ENCODE data around the gene RERE.

The RERE gene

DNA sequence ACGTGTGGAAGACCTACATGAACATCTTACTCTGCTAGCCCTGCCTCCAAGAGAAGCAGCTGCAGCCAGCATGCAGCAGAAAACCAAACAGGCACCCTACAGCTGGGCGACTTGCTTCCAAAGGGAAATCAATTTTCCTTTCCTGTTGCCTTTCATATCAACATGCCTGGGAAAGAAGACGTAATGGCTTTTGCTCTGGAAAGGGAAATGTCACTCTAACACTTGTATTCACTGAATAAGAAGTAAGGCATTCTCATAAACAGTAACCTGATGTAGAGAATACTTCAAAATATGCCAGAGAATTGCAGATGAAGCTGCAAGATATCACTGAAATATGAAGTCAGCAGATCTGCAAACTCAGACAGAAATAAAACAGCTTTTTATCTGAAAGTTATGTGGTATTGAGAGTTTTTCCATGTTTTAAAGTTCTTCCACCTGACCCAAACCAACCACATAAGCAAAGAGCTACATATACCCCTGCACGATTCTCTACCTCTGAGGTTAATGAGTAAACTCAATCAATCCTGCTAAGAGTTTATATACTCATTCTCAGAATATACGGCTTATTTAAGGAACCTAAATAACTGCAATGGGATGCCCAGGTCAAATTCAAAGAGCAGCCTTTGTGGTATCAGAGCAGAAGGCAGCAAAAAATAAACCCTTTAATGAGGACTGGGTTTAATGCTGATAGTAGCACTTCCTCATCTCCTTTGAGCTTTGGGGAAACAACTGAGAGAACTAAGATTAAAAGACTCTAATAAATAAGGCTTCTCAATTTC is 150.9 kb downstream of the RERE start:
- DNase-seq (ENCODE audit: low read depth, low spot score), result no peak

DNA sequence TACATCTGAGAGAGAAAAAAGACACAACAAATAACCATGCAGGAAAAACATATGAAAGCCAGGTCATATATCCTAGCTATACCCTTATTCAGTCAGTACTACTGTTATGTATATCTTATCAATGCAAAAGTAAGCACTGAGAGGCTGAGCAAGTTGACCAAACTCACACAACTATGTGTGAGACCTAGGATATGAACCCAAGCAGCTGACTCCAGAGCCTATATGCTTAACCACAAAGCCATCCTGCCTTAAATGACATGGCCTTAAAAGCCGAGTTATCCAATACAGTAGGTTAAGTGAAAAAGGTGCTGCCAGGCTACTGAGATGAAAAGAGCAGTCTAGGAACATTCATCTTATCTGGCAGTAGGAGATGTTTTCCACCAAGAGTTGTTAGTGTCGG is 151.6 kb downstream of the RERE start:
- no peak for DNase-seq (ENCODE audit: low read depth, low spot score)

DNA sequence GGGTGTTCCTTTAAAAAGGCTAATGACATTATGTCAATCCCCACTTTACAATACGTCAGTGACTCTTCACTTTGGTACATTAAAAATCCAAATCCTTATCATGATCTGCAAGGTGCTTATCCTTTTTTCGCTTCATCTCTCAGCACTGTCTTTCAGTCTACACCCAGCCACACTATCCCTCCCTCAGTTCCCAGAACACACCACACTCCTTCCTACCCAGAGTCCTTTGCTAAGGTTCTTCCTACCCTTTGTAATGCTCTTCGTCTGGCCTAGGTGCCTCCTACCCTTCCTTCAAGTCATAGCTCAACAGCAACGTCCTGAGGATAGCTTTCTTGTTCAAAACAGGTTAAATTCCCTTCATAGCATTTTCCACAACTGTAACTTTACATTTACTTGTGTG is 152.6 kb downstream of the RERE start:
- DNase-seq (ENCODE audit: low read depth, low spot score), result no peak

DNA sequence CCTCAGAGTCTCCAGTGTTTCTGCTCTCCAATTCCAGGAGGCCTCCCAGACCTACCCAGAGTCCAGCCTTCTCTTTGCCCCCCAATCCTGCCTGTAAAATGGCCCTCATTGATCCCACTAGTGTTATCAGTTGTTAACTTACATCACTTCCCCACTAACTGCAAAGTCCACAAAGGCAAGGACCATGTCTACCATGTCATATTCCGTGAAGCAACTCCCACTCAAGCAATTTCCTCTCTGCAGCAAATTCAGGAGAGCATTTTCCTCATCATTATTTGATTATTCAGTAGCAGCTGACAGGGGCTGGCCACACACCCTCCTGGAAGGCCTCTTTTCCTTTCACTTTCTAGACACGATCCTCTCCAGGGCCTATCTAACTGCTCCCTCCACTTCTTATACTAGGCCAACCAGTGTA is 153.5 kb downstream of the RERE start:
- no peak for DNase-seq (ENCODE audit: low read depth, low spot score)

DNA sequence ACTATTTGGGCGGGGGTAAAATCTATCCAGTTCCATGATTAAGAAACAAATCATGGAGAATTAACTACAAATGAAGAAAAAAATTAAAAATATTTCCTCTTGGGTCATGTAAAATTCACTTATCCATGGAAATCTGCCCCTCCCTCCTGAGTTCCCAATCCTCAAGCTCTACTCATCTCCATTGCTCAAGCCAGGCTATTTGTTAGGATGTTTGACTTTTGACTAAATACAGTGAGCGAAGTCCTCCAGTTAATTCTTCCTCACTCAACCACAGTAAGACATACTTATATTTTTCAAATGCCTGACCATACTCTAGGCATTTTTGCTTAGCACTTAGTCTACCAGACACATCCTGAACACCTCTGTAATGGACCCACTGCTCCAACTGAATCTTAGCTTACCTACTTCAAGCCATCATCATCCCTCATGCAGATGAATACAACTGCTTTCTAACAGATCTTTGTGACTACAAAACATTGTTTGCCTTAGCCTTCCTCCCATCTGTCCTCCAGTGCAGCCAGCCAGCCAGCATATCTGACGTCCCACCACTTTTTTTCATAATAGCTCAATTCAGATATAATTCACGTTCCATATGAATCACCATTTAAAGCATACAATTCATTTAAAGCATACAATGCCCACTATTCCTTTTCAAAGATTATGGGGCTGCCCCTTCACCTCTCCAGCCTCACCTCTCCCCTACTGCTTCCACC is 154.2 kb downstream of the RERE start:
- no peak for DNase-seq (ENCODE audit: low read depth, low spot score)

DNA sequence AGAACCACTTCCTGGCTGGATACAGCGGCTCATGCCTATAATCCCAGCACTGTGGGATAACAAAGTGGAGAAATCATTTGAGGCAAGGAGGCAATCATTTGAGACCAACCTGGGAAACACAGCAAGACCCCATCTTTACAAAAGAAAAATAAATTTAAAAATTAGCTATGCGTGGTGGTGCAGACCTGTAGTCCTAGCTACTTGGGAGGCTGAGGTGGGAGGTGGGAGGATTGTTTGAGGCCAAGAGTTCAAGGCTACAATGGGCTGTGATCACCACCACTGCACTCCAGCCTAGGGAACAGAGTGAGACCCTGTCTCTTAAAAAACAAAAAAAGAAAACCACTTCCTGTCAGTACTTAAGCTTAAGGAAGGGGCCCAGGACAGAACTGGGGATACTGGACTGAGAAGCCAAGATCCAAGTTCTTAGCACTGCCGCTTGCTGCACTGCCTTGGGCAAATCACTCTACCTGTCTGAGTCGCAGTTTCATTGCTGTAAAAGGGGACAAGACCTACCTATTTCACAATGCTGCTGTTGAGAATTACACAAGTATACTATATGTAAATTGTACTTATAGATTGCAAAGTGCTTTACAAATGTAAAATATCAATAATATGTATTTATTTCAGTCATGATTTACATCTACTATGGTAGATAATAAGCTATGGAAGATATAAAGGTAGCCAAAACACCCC is 154.9 kb downstream of the RERE start:
- no peak for DNase-seq (ENCODE audit: low read depth, low spot score)

DNA sequence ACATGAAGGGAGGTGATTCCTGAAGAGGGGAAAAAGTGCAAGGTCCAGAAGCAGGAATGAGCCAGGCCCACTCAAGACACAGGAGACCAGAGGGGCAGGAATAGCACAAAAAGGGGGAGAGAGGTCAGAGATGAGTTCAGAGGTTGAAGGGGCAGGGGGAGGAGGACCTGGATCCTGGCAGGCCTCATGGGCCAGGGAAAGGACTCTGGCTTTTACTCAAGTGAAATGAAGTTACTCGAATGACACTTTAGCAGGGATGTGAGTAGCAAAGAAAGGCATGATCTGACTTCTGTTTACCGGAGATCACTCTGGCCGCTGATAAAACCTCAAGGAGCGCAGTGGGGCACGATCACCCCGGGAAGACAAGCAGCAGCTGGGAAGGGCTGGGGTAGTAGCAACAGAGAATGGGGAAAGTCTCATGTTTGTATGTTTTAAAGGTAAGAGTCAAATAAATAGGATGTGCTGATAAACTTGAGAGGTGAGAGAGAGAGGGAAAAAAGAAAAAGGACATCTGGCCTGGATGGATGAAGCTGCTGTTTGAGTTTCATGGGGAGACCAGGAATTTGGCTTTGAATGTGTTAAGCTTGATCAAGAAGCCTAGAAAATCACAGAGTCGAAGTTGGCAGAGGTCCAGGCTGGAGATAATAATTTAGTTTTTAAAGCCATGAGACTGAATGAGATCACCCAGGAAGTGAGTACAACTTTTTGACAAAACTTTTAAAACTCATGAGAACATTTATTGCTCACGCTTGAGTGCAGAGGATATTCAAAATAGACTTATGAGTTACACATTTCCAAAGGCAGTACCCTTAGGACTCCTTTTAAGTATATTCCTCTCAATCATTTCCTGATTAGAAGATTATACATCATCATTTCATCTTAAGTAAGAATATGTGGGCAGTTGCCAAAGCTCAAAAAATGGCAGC is 156.0 kb downstream of the RERE start:
- no peak for DNase-seq (ENCODE audit: low read depth, low spot score)

DNA sequence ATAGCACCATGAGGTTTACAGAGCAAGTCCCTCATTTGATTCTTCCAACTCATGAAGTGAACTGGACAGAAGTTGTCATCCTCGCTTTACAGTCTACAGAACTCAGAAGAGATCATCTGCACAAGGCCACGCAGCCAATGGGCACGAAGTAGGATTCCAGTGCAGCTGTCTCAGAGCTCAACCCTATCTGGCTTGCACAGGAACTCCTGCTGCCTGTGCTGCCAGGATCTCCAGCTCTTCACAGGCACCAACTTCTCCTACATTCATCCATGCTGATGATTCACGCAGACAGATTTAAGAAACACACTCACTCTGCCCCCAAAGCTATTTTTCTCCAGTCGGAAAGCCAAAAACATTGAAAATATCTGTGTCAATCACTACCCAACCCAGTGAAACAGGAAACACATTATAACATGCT is 157.0 kb downstream of the RERE start:
- no peak for DNase-seq (ENCODE audit: low read depth, low spot score)

DNA sequence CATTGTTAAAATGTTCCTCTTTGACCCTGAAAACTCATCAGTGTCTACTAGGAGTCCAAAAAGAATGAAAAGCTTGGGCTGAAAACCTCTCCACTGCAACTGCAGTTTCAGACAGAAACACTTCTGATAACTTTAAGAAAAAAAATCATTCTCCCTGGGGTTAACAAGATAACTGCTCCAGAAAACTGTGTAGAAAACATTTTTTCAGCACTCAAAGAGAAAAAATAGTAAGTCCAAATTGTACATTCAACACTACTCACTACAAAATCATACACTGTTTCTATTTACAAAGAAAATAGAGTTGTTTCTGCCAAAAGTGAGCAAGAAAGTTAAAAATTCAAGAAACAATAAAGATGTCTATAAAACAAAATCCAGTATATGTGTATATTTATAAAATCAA is 157.8 kb downstream of the RERE start:
- DNase-seq (ENCODE audit: low read depth, low spot score), result no peak

DNA sequence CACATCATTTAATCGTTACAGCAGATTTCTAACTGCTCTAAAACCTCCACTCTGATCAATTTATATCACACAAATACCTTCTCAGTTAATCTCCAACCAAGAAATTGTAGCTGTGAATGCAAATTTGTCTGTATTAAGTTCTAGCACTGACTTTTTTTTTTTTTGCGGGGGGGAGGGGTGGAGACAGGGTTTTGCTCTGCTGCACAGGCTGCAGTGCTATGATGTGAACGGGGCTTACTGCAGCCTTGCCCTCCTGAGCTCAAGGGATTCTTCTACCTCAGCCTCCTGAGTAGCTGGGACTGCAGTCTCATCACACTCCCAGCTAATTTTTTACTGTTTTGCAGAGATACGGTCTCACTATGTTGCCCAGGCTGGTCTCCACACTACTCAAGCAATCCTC is 163.6 kb downstream of the RERE start:
- no peak for DNase-seq (ENCODE audit: low read depth, low spot score)

DNA sequence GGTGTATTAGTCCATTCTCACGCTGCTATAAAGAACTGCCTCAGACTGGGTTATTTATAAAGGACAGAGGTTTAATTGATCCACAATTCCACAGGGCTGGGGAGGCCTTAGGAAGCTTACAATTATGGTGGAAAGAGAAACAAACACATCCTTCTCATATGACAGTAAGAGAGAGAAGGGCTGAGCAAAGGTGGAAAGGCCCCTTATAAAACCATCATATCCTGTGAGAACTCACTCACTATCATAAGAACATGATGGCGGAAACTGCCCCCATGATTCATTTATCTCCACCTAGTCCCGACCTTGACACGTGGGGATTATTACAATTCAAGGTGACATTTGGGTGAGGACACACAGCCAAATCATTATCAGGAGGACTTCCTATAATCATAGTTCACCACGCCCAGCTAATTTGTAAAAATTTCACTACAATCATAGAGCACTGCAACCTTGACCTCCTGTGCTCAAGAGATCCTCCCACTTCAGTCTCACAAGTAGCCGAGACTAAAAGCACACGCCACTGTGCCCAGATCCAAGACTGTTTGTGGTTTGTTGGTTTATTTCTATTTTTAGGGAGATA is 164.9 kb downstream of the RERE start:
- DNase-seq (ENCODE audit: low read depth, low spot score), result no peak

DNA sequence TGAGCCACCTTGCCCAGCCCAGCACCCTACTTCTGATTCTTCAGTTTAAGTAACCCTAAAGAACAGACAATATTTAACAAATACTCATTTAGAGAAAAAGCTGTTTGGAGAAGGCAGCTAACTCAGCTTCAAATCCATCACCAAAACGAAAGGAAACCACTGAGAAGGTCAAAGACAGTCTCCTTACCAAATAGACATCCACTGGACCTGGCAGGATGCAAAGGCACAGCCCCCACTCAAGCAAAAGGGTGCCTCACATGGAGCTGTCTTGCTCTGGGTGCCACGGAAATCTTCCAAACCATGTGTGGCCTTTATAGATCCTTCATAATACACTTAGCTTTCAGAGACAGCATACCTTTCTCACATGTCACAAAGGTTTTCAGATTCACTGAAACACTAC is 165.5 kb downstream of the RERE start:
- DNase-seq (ENCODE audit: low read depth, low spot score), result no peak

DNA sequence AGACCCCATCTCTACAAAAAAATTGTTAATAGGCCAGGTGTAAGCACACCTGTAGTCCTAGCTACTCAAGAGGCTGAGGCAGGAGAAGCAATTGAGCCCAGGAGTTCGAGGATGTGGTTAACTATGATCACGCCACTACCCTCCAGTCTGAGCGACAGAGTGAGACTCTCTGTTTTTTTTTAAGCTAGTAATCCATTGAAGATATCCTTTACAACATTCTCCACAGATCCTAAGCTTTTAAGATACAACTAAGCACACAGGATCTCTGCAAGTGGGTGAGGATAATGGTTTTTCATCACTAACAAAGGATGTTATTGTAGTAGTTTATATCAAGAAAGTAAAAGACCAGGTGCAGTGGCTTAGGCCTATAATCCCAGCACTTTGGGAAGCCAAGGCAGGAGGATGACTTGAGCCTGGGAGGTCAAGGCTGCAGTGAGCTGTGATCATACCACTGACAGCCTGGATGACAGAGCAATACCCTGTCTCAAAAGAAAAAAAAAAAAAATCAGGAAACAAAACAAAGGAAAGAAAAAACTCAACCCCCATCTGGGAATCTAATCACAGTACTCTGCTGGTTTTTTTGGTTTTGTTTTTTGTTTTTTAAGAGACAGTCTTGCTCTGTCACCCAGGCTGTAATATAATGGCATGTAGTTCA is 166.1 kb downstream of the RERE start:
- DNase-seq (ENCODE audit: low read depth, low spot score), result no peak

DNA sequence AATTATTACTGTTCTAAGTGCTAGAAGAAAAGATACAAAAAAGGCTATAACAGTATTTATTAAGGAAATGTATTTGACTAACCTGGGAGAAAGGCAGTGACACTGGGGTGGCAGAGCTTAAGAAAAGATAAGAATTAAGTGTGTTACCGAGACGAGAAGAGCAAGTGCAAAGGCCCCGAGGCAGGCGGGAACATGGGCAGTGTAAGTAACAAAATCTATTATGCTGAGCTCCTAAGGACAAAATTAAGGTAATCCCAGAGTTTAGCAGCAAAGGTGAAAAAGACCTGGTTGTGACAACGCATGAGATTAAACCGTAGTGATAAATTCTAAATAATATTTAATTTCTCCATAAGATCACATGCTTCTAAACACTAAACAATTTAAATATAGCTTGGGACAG is 167.6 kb downstream of the RERE start:
- no peak for DNase-seq (ENCODE audit: low read depth, low spot score)

DNA sequence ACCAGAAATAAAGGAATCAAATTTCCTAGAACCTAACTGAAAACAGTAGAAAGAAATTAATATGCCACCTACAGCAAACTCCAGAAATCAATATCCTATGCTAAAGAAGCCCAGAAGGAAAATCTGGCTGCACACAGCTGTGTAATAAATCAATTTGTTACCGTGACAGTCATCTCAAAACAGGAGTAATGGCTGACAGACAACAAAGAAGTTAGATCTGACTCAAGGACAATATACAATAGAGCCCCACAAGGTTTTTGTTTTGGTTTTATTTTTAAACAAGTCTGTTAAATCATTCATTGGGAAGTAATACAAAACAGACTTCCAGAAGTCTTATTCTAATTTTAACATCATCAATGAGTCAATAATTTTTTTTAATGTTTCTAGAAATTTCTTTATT is 168.4 kb downstream of the RERE start:
- DNase-seq (ENCODE audit: low read depth, low spot score), result no peak

DNA sequence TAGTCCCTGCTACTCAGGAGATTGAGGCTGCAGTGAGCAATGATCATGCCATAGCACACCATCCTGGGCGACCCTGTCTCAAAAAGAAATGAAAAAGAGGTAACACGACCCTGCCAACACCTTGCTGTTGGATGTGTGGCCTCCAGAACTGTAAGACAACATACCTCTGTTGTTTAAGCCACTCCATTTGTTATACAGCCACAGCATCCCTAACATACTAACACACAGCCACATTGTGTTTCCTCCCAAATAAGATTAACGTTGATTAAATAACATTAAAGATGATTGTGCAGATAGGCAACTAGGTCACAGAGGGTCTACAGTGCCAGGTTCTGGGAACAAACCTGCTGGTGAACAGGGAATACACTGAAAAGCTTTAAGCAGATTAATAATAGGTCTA is 170.4 kb downstream of the RERE start:
- no peak for DNase-seq (ENCODE audit: low read depth, low spot score)

DNA sequence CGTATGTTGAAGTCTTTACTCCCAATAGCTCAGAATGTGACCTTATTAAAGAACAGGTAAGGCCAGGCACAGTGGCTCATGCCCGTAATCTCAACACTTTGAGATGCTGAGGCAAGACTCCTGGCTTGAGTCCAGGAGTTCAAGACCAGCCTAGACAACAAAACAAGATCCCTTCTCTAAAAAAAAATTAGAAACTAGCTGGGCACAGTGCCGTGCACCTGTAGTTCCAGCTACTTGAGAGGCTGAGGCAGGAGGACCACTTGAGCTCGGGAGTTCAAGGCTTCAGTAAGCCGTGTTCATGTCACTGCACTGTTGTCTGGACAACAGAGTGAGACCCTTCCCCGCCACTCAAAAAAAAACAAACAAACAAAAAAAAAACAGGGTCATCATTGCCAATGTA is 171.3 kb downstream of the RERE start:
- DNase-seq (ENCODE audit: low read depth, low spot score), result no peak

DNA sequence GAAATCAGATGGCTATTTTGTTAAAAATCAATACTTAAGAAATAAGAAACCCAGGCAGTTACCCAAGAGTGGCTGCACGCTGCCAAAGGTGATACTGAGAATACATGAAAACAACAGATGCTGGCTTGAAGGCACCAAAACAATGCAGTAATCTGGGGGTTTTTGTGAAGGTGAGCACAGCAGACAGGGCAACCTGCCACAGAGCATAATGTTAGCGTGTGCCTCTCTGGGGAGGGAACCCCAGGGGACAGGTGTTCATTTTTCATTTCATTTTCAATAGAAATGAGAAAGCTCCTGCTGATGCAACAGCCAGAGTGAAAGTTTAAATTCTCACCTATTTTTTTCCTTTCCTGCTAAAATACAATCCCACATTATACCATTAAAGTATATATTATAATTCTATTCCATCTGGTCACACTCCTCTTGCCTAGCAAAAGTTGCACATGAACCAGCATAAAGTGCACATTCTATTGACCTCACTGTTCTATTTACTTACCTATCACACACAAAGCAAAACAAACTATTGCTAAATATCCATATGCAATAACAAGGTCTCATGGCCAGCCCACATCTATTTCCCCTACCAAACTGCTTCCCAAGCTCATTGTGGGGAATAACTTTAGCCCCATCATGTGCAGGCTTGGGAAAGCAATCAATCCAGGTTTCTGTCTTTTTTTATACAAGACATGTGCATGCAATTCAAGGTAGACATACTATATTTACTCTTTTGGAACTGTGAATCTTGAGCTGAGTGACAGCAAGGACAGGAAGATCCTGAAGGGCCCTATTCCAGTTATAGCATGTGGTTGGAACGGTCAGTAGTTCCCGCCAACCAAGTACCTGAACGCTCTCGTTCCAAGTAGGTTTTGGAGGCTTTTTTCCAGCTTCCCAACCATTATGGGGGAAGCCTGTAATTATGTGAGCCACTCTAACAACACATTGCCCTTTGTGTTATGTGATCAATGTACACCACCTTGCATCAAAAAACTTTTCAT is 173.6 kb downstream of the RERE start:
- no peak for DNase-seq (ENCODE audit: low read depth, low spot score)

DNA sequence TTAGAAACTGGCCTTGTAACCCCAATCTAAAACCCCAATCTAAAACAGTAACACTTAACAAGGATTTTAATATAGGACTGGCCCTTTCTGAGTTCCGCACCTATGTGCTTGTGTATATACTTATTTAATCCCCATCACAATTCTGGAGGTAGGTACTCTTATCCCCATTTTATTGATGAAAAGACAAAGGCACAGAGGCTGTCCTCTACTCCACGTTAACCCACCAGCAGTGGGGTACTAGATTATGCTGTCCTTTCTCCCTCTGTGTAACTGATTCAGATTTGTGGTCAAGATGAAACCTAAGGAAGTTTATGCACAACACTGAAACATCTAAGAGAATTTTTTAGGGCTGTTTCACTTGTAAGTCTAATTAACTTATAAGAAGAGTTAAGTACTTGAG is 175.3 kb downstream of the RERE start:
- no peak for DNase-seq (ENCODE audit: low read depth, low spot score)

Measured in activated naive CD8-positive, alpha-beta T cell treated with anti-CD3 and anti-CD28 coated beads, Interleukin-2, amount 50 U/mL, for 16 hours (primary cell).